Endothelial cell of coronary artery (primary cell): ENCODE measurements around the gene CST9L. TPM values are rescaled to one million over a fixed set of nuclear protein-coding genes. Genes with fewer than 3 reads are reported as not detected.

Experiments
- total RNA-seq: library from RNA; depleted of rRNA; stranded (reverse); fragments of >200 nt; gene quantifications from 2 replicates; pipeline ENCODE4 v1.2.3, GENCODE V29; 2014

CST9L gene
- total RNA-seq = not detected in 2 replicates

GRCh38 chr20:23568320-23568970 is at the start of gene CST9L:
Gene CST9L, minus strand, starts transcription at chr20:23568484. Its CDS starts 34 bp downstream, at chr20:23568450.

GRCh38 chr20:23605867-23606651 is 37.8 kb upstream of the CST9L start, which contains the start of gene CST9:
Gene CST9, minus strand, starts transcription at chr20:23605917. Its CDS starts 53 bp downstream, at chr20:23605864.

Other genes starting within 250 kb of the CST9L start
- gene NXT1, start 217.7 kb downstream of the CST9L start, total RNA-seq = 27.7 and 31.3 TPM in 2 replicates
- gene GZF1, start 206.3 kb downstream of the CST9L start, total RNA-seq = 18.4 and 28.7 TPM in 2 replicates
- 5.8 and 11.1 TPM in 2 replicates for gene NAPB, start 147.0 kb downstream of the CST9L start, total RNA-seq
- not detected in 2 replicates for gene CSTL1, start 128.8 kb downstream of the CST9L start, total RNA-seq
- gene CST11, start 115.6 kb downstream of the CST9L start, total RNA-seq = not detected in 2 replicates
- not detected in 2 replicates for gene CST8, start 77.4 kb downstream of the CST9L start, total RNA-seq
- not detected in 2 replicates for gene CST9, start 37.4 kb upstream of the CST9L start, total RNA-seq
- gene CST3, start 69.5 kb upstream of the CST9L start, total RNA-seq = 84.3 and 111 TPM in 2 replicates
- gene CST4, start 120.6 kb upstream of the CST9L start, total RNA-seq = not detected in 2 replicates
- 0.18 and 0.38 TPM in 2 replicates for gene CST1, start 182.5 kb upstream of the CST9L start, total RNA-seq